ENCODE results near the gene LAMC1.

Gene LAMC1

DNA sequence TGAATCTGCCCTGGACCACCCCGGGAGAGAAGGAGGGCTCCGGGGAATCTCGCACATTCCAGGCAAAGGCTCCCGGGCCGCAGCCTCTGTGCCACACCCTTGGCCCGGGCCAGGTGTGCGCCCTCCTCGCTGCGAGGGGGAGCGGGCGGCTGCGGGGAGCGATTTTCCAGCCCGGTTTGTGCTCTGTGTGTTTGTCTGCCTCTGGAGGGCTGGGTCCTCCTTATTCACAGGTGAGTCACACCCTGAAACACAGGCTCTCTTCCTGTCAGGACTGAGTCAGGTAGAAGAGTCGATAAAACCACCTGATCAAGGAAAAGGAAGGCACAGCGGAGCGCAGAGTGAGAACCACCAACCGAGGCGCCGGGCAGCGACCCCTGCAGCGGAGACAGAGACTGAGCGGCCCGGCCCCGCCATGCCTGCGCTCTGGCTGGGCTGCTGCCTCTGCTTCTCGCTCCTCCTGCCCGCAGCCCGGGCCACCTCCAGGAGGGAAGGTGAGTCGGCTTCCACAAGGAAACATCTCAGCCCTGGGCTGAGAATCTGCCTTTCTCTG, 162.8 kb downstream of the LAMC1 start, which contains the start of gene LAMC2:
Gene LAMC2, plus strand, starts transcription at position 324 of the 550 bp plus-strand sequence. Its CDS starts 89 bp downstream, at position 413.
- in situ Hi-C loops (cut with HindIII; ENCODE audit: low sequenced_read_pairs): no loop called here
- H3K4me3 ChIP-seq (ENCODE audit: low read depth, low read length): peak within 1 kb of the TSS; percentile 38
- TF ChIP-seq, protein P1, sequence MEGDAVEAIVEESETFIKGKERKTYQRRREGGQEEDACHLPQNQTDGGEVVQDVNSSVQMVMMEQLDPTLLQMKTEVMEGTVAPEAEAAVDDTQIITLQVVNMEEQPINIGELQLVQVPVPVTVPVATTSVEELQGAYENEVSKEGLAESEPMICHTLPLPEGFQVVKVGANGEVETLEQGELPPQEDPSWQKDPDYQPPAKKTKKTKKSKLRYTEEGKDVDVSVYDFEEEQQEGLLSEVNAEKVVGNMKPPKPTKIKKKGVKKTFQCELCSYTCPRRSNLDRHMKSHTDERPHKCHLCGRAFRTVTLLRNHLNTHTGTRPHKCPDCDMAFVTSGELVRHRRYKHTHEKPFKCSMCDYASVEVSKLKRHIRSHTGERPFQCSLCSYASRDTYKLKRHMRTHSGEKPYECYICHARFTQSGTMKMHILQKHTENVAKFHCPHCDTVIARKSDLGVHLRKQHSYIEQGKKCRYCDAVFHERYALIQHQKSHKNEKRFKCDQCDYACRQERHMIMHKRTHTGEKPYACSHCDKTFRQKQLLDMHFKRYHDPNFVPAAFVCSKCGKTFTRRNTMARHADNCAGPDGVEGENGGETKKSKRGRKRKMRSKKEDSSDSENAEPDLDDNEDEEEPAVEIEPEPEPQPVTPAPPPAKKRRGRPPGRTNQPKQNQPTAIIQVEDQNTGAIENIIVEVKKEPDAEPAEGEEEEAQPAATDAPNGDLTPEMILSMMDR (IDR thresholded peaks at IDR 0.05; ENCODE audit: low read depth, low read length, missing control alignments): peak; percentile 42
- peak; percentile 15 for DNase-seq (ENCODE audit: low read depth)

DNA sequence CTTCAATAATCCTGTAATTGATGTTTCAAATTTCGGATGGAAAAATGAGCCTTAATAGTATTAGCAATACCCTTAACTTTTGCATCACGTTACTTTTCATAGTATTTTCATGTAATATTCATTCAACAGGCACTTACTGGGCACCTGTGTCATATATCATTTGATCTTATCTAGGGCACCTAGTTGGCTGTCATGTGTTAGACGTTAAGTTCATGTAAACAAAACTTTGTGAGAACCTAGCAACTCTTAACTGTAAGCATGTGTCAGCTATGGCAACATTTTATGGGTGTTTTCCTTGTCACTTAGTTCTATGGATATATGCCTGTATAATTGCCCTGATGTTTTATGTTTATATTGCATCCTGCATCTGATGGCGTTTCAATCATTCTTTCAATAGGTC, 163.6 kb downstream of the LAMC1 start:
- in situ Hi-C loops (cut with HindIII; ENCODE audit: low sequenced_read_pairs): no loop called here
- no peak for DNase-seq (ENCODE audit: low read depth)
- TF ChIP-seq, protein P1 (IDR thresholded peaks at IDR 0.05; ENCODE audit: low read depth, low read length, missing control alignments): no peak
- no peak overlapping the region for H3K4me3 ChIP-seq (ENCODE audit: low read depth, low read length)

DNA sequence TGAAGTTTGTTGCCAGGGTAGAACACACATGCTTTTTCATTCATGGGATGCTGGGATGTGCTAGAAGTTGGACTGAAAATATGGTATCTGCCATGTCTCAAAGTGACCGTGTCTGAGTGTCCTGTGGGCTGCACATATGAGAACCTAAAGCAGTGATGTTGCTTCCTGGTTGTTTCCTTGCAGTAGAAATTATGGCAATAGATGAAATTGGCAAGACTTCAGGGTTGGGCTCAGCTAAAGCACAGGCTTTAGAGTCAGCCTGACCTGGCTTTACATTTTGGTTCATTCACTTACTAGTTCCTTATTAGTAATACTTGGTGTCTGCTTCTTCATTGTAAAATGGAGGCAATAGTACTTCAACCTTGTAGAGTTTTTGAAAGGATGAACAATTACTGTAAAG, 165.0 kb downstream of the LAMC1 start:
- TF ChIP-seq, protein P1 (IDR thresholded peaks at IDR 0.05; ENCODE audit: low read depth, low read length, missing control alignments): no peak
- DNase-seq (ENCODE audit: low read depth): no peak
- in situ Hi-C loops (cut with HindIII; ENCODE audit: low sequenced_read_pairs): no loop called here
- no peak overlapping the region for H3K4me3 ChIP-seq (ENCODE audit: low read depth, low read length)

DNA sequence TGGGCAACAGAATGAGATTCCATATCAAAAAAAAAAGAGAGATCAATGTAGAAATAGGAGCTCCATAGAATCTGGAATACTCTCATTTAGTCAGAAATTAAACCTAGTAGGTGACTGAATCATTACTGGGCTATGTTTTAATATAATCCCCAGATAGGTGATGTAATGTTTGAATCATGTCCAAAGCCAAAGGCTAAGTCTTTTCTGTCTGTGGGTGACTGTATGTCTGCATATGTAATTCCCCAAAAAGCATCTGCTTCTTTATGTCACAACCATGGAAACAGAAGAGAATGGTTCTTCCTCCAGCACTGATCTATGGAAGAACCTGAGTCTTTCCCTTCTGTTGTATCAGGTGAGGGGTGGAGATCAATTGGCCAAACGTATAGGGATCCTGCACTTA, 168.6 kb downstream of the LAMC1 start:
- peak; percentile 41 for DNase-seq (ENCODE audit: low read depth)
- no peak overlapping the region for H3K4me3 ChIP-seq (ENCODE audit: low read depth, low read length)
- TF ChIP-seq, protein P1 (IDR thresholded peaks at IDR 0.05; ENCODE audit: low read depth, low read length, missing control alignments): no peak
- in situ Hi-C loops (cut with HindIII; ENCODE audit: low sequenced_read_pairs): no loop called here

DNA sequence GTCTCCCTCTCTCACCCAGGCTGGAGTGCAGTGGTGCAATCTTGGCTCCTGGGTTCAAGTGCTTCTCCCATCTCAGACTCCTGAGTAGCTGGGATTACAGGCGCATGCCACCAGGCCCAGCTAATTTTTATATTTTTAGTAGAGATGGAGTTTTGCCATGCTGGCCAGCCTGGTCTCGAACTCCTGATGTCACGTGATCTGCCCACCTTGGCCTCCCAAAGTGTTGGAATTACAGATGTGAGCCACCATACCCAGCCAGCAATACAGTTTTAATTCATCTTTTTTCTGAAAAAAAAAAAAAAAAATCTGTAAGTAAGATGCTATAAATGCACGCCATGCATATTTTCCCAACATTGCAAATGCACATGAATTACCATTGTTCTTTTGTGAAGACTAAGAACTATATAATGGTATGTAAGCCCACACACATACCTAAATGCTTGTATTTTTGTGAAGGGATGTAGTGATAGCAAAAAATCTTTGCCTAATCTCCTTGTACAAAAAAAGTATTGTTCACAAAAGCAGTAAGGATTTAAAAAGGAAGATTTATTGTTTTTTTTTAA, 170.8 kb downstream of the LAMC1 start:
- no peak overlapping the region for H3K4me3 ChIP-seq (ENCODE audit: low read depth, low read length)
- TF ChIP-seq, protein P1 (IDR thresholded peaks at IDR 0.05; ENCODE audit: low read depth, low read length, missing control alignments): no peak
- no peak for DNase-seq (ENCODE audit: low read depth)
- in situ Hi-C loops (cut with HindIII; ENCODE audit: low sequenced_read_pairs): no loop called here

DNA sequence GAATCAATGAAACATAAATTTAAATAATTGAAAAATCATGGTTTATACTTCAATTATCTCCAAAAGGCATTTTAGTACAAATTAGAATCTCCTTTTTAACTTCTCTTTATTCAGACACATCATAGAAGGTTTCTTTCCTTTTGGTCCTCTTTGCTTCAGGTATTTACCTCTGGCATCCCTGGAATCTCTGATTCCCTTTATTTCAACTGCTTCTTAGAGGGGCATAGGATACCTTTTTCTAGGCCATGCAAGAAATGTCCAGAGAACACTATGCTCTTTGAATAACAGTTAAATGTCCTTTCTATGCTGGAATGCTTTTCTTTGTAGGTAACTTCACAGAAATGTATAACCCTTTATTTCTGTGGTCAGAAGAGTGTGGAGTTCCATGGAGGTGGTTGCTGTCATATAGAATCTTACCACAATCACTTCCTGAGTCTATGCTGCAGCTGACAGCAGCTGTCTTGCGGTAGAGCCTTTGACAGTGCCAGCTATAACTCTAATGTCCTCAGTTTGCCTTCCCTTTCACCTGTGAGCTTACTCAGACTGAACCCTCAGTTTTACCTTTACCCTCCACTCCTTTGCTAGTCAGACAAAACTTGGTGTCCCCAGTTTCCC, 171.4 kb downstream of the LAMC1 start:
- H3K4me3 ChIP-seq (ENCODE audit: low read depth, low read length): no peak overlapping the region
- DNase-seq (ENCODE audit: low read depth): no peak
- TF ChIP-seq, protein P1 (IDR thresholded peaks at IDR 0.05; ENCODE audit: low read depth, low read length, missing control alignments): no peak
- in situ Hi-C loops (cut with HindIII; ENCODE audit: low sequenced_read_pairs): no loop called here

Measured in astrocyte of the cerebellum (primary cell).